ENCODE data around the gene CRACDL. TPM values are rescaled to one million over a fixed set of nuclear protein-coding genes. Genes with fewer than 3 reads are reported as not detected.

CRACDL gene
- total RNA-seq, 4 donors from 2014 or later, result 7.2 to 19.0 (median 15.4) TPM

- DNase-seq (ENCODE audit: low spot score in 2 of 2), result no peak
- Histone ChIP-seq H3K9me3 (no peaks in the 10 kb centered on the region), H3K27ac (peak overlapping the region in 2 of 4 donors; percentile 28 to 69), H3K4me3 (no peak overlapping the region), H3K4me1 (peaks cover 0 to 9% (median 0%) of the 10 kb centered on the region in 4 donors), H3K36me3 (no peaks in the 10 kb centered on the region), H3K27me3 (no peaks in the 10 kb centered on the region)
- TF ChIP-seq CTCF (IDR thresholded peaks at IDR 0.05), result no peak
- TF ChIP-seq POLR2A (IDR thresholded peaks at IDR 0.05), result no peak
- no peak for TF ChIP-seq EP300 (IDR thresholded peaks at IDR 0.05)
- WGBS, 2 donors, result 71 to 79% methylated on average over 8 of the region's 8 CpGs
These were observed 163.5 kb downstream of the CRACDL start for GRCh38 chr2:98772536-98772935.

GRCh38 chr2:98771721-98772524 lies 164.1 kb downstream of the CRACDL start:
- H3K4me3 ChIP-seq, result peak overlapping the region in 1 of 4 donors; percentile 30
- TF ChIP-seq EP300 (IDR thresholded peaks at IDR 0.05) (no peak), POLR2A (IDR thresholded peaks at IDR 0.05) (no peak), CTCF (IDR thresholded peaks at IDR 0.05) (no peak)
- no peak for DNase-seq (ENCODE audit: low spot score in 2 of 2)
- H3K9me3 ChIP-seq, result no peaks in the 10 kb centered on the region
- H3K36me3 ChIP-seq, result no peaks in the 10 kb centered on the region
- H3K4me1 ChIP-seq, result peaks cover 0 to 9% (median 0%) of the 10 kb centered on the region in 4 donors
- H3K27me3 ChIP-seq, result no peaks in the 10 kb centered on the region
- 49 to 57% methylated on average over 17 of the region's 17 CpGs for WGBS, 2 donors
- peak overlapping the region in 3 of 4 donors; percentile 28 to 69 (median 49) for H3K27ac ChIP-seq

GRCh38 chr2:98771264-98771663 lies 164.8 kb downstream of the CRACDL start:
- Histone ChIP-seq H3K27me3 (no peaks in the 10 kb centered on the region), H3K36me3 (no peaks in the 10 kb centered on the region), H3K27ac (peak overlapping the region in 2 of 4 donors; percentile 28 to 69), H3K4me1 (peaks cover 0 to 9% (median 0%) of the 10 kb centered on the region in 4 donors), H3K9me3 (no peaks in the 10 kb centered on the region), H3K4me3 (no peak overlapping the region)
- WGBS, 2 donors, result 77 to 90% methylated on average over 2 of the region's 2 CpGs
- no peak for TF ChIP-seq EP300 (IDR thresholded peaks at IDR 0.05)
- TF ChIP-seq POLR2A (IDR thresholded peaks at IDR 0.05), result no peak
- no peak for TF ChIP-seq CTCF (IDR thresholded peaks at IDR 0.05)
- DNase-seq (ENCODE audit: low spot score in 2 of 2), result no peak

GRCh38 chr2:98769784-98770183 lies 166.2 kb downstream of the CRACDL start:
- TF ChIP-seq CTCF (IDR thresholded peaks at IDR 0.05), result no peak
- TF ChIP-seq EP300 (IDR thresholded peaks at IDR 0.05), result no peak
- TF ChIP-seq POLR2A (IDR thresholded peaks at IDR 0.05), result no peak
- Histone ChIP-seq H3K27me3 (no peaks in the 10 kb centered on the region), H3K27ac (peak overlapping the region in 1 of 4 donors; percentile 40), H3K4me1 (peaks cover 0 to 9% (median 0%) of the 10 kb centered on the region in 4 donors), H3K36me3 (no peaks in the 10 kb centered on the region), H3K4me3 (no peak overlapping the region), H3K9me3 (no peaks in the 10 kb centered on the region)
- no peak for DNase-seq (ENCODE audit: low spot score in 2 of 2)
- 80 to 81% methylated on average over 14 of the region's 14 CpGs for WGBS, 2 donors

GRCh38 chr2:98769114-98769476 lies 166.9 kb downstream of the CRACDL start:
- no peaks in the 10 kb centered on the region for H3K36me3 ChIP-seq
- H3K27ac ChIP-seq, result no peak overlapping the region
- H3K27me3 ChIP-seq, result no peaks in the 10 kb centered on the region
- no peak overlapping the region for H3K4me3 ChIP-seq
- H3K9me3 ChIP-seq, result no peaks in the 10 kb centered on the region
- no peak for DNase-seq (ENCODE audit: low spot score in 2 of 2)
- no peak for TF ChIP-seq CTCF (IDR thresholded peaks at IDR 0.05)
- TF ChIP-seq POLR2A (IDR thresholded peaks at IDR 0.05), result no peak
- no peak for TF ChIP-seq EP300 (IDR thresholded peaks at IDR 0.05)
- 82 to 84% methylated on average over 6 of the region's 6 CpGs for WGBS, 2 donors
- H3K4me1 ChIP-seq, result peaks cover 0 to 9% (median 0%) of the 10 kb centered on the region in 4 donors
